A549 (cell line): Measurements from ENCODE around the gene OTULIN. TPM values are rescaled to one million over a fixed set of nuclear protein-coding genes. Genes with fewer than 3 reads are reported as not detected.

Experiments used
- ATAC-seq, 2 experiments: fragments of 200-7000 bp in 1 of 2; fragments of >200 bp in 1 of 2; cut with Nextera tagmentation in 1 of 2; cut with Tn5 transposase in 1 of 2; 3 replicates each; pipeline versions ENCODE4 v1.8.0 to v1.9.1; 2018 to 2020; ENCODE audit warnings: mild to moderate bottlenecking in 1 of 2, moderate library complexity in 1 of 2
- CTCF ChIA-PET: fragments of 300-600 bp; sonication (Branson Sonifier 250); formaldehyde crosslinking; extraction: SDS; loops from one replicate; lab custom pipeline; 2021; ENCODE audit warnings: antibody characterized with exemption, inconsistent platforms; lab: Yijun Ruan, JAX
- POLR2A ChIA-PET: fragments of 350-600 bp; formaldehyde crosslinking; extraction: SDS; loops from one replicate; lab custom pipeline; 2021; ENCODE audit warnings: antibody characterized with exemption, inconsistent platforms; lab: Yijun Ruan, JAX
- DNase-seq, 2 experiments: peaks; one replicate each; pipeline versions ENCODE4 v3.0.0 to v3.0.0-alpha.2; 2011 to 2016; ENCODE audit warnings: low read depth in 1 of 2, low spot score in 1 of 2
- FAIRE-seq: peaks from 2 replicates; lab custom pipeline; 2011; peaks lifted over from hg19 to GRCh38; lab: Jason Lieb, UNC
- H3K27ac ChIP-seq, 2 experiments: fragments of >200 bp; sonication (Bioruptor Twin); formaldehyde crosslinking; 3 replicates each; pipeline ENCODE4 v1.5.1; 2016 to 2017
- H3K4me1 ChIP-seq: fragments of >200 bp; sonication (Bioruptor Twin); formaldehyde crosslinking; 3 replicates; pipeline ENCODE4 v1.6.1; 2016
- H3K4me2 ChIP-seq: fragments of >200 bp; sonication (Bioruptor Twin); formaldehyde crosslinking; 3 replicates; pipeline ENCODE4 v1.6.1; 2016
- H3K4me3 ChIP-seq: fragments of >200 bp; sonication (Bioruptor Twin); formaldehyde crosslinking; 3 replicates; pipeline ENCODE4 v1.5.1; 2016
- H3K9me3 ChIP-seq: fragments of >200 bp; sonication (Bioruptor Twin); formaldehyde crosslinking; 3 replicates; pipeline ENCODE4 v1.6.1; 2016
- BHLHE40 ChIP-seq: IDR thresholded peaks from 2 replicates; pipeline ENCODE4 v1.6.1; 2012; ENCODE audit warnings: low read depth, low read length, inconsistent platforms
- CHD2 ChIP-seq: fragments of 150-350 bp; IDR thresholded peaks from 2 replicates; pipeline ENCODE4 v1.6.1; 2014; ENCODE audit warnings: low read length; ENCODE audit not compliant: partially characterized antibody
- EHMT2 ChIP-seq: fragments of 200-600 bp; sonication (generic); IDR thresholded peaks from 2 replicates; pipeline ENCODE4 v1.6.1; 2016; ENCODE audit warnings: antibody characterized with exemption, low read depth, mild to moderate bottlenecking, moderate library complexity
- FOSL2 ChIP-seq, 2 experiments: fragments of 450-650 bp in 1 of 2; fragments of >200 bp in 1 of 2; sonication (Bioruptor Twin) in 1 of 2; formaldehyde crosslinking; IDR thresholded peaks; 2 replicates each; pipeline versions ENCODE4 v1.5.0 to v1.6.1; 2016 to 2020; ENCODE audit warnings: mild to moderate bottlenecking in 1 of 2, moderate library complexity in 1 of 2
- GATA3 ChIP-seq: IDR thresholded peaks from 2 replicates; pipeline ENCODE4 v1.6.1; 2012; ENCODE audit warnings: borderline replicate concordance
- HDAC2 ChIP-seq: fragments of 200-600 bp; sonication (generic); IDR thresholded peaks from 2 replicates; pipeline ENCODE4 v1.6.1; 2016
- HEYL ChIP-seq: fragments of 250-450 bp; sonication (Bioruptor Pico); IDR thresholded peaks from 2 replicates; pipeline ENCODE4 v1.8.0; 2021; ENCODE audit warnings: mild to moderate bottlenecking, moderate library complexity
- JUNB ChIP-seq: fragments of >200 bp; sonication (Bioruptor Twin); formaldehyde crosslinking; IDR thresholded peaks from 2 replicates; pipeline ENCODE4 v1.6.1; 2016
- MAZ ChIP-seq: fragments of 150-350 bp; IDR thresholded peaks from 2 replicates; pipeline ENCODE4 v1.6.1; 2014; ENCODE audit warnings: antibody characterized with exemption, low read depth, low read length, borderline replicate concordance
- RAD21 ChIP-seq, 2 experiments: fragments of >200 bp in 1 of 2; sonication (Bioruptor Twin) in 1 of 2; formaldehyde crosslinking in 1 of 2; IDR thresholded peaks in 1 of 2; conservative IDR thresholded peaks in 1 of 2; 2 replicates in 1 of 2; 3 replicates in 1 of 2; pipeline ENCODE4 v1.6.1; 2012 to 2018; ENCODE audit warnings: inconsistent platforms in 1 of 2
- RCOR1 ChIP-seq: fragments of 150-350 bp; IDR thresholded peaks from 2 replicates; pipeline ENCODE4 v1.6.1; 2014; ENCODE audit warnings: antibody characterized with exemption, low read length, low read depth
- ZNF302 ChIP-seq: fragments of 250-450 bp; sonication (Bioruptor Pico); IDR thresholded peaks from 2 replicates; pipeline ENCODE4 v1.9.0; 2021; ENCODE audit warnings: inconsistent platforms, mild to moderate bottlenecking, moderate library complexity
- WGBS: methylation state at CpG from one replicate; pipeline ENCODE4 v1.1.6; 2017; ENCODE audit errors: missing lambda C conversion rate; 5-methylcytosine and 5-hydroxymethylcytosine counted together
- polyA plus RNA-seq, 4 experiments: library from polyadenylated mRNA; depleted of rRNA in 3 of 4; stranded (reverse); fragments of >200 nt; fragmentation: RNase III in 1 of 4; extraction: RNeasy Plus Mini Kit Qiagen cat#74134 plus additional on column Dnase treatment in 1 of 4; gene quantifications; 2 replicates in 3 of 4; 3 replicates in 1 of 4; pipeline ENCODE4 v1.2.3, GENCODE V29; 2011 to 2017
- TF ChIP-seq, protein P1 (sequence below): fragments of 200-600 bp; sonication (generic); IDR thresholded peaks from 2 replicates; pipeline ENCODE4 v1.6.1; 2016; ENCODE audit warnings: antibody characterized with exemption, mild to moderate bottlenecking, moderate library complexity
- TF ChIP-seq, protein P2 (sequence below): fragments of 150-350 bp; IDR thresholded peaks from 2 replicates; pipeline ENCODE4 v1.6.1; 2014; ENCODE audit warnings: low read depth, mild to moderate bottlenecking, low read length
- TF ChIP-seq, protein P3 (sequence below): fragments of >200 bp; sonication (Bioruptor Twin); formaldehyde crosslinking; IDR thresholded peaks from 3 replicates; pipeline ENCODE4 v1.6.1; 2016
- TF ChIP-seq, protein P4 (sequence below): fragments of 250-450 bp; sonication (Bioruptor Pico); IDR thresholded peaks from 2 replicates; pipeline ENCODE4 v1.5.0; 2020; ENCODE audit warnings: low read depth, mild to moderate bottlenecking, moderate library complexity
- TF ChIP-seq, protein P5 (sequence below): IDR thresholded peaks from 2 replicates; pipeline ENCODE4 v1.6.1; 2012
- TF ChIP-seq, protein P6 (sequence below): fragments of 450-650 bp; IDR thresholded peaks from 2 replicates; pipeline ENCODE4 v1.6.1; 2014; ENCODE audit warnings: antibody characterized with exemption

The OTULIN gene
- polyA plus RNA-seq, 2 of the 4 experiments (the other 2 are of a cell fraction) = 13.5 to 17.8 TPM

DNA sequence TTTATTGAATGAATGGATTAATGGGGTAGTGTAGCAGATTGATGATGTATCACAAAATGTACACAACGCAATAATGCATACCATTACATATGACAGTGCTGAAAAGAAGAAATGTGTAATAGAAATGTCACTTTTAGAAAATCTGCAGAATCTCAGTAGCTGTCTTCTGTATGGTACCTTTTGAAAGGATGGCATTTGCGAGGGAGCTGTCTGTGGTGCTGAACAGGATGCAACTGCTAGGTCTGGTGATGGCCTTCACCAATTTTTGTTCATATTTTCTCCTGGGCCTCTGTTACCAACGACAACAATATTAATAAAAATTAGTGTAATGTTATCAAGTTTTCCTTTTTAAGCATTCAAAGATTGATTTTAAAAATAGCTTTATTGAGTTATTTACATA is 36.2 kb upstream of the OTULIN start:
- H3K4me2 ChIP-seq = no peak overlapping the region
- DNase-seq (peak; percentile 20 to 53), FAIRE-seq (no peak), ATAC-seq (peak; percentile 64 to 73; a peak in 4 of 6 replicates)
- H3K4me3 ChIP-seq = no peak overlapping the region
- WGBS = 26% methylated on average over 3 of the region's 3 CpGs
- CTCF ChIA-PET = interaction anchor here (1.0 to 1.2 kb wide), 3 partner anchors 20 to 114 kb away, joined by 3 to 4 read pairs (median 3); partner anchors contain the start of gene OTULINL
- no peak for TF ChIP-seq HDAC2
- peak; percentile 86 for TF ChIP-seq EHMT2
- TF ChIP-seq, protein P1, sequence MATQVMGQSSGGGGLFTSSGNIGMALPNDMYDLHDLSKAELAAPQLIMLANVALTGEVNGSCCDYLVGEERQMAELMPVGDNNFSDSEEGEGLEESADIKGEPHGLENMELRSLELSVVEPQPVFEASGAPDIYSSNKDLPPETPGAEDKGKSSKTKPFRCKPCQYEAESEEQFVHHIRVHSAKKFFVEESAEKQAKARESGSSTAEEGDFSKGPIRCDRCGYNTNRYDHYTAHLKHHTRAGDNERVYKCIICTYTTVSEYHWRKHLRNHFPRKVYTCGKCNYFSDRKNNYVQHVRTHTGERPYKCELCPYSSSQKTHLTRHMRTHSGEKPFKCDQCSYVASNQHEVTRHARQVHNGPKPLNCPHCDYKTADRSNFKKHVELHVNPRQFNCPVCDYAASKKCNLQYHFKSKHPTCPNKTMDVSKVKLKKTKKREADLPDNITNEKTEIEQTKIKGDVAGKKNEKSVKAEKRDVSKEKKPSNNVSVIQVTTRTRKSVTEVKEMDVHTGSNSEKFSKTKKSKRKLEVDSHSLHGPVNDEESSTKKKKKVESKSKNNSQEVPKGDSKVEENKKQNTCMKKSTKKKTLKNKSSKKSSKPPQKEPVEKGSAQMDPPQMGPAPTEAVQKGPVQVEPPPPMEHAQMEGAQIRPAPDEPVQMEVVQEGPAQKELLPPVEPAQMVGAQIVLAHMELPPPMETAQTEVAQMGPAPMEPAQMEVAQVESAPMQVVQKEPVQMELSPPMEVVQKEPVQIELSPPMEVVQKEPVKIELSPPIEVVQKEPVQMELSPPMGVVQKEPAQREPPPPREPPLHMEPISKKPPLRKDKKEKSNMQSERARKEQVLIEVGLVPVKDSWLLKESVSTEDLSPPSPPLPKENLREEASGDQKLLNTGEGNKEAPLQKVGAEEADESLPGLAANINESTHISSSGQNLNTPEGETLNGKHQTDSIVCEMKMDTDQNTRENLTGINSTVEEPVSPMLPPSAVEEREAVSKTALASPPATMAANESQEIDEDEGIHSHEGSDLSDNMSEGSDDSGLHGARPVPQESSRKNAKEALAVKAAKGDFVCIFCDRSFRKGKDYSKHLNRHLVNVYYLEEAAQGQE = peak; percentile 96
- no peak for TF ChIP-seq HEYL (CRISPR knock-in tag)
- H3K9me3 ChIP-seq = no peaks in the 10 kb centered on the region
- H3K27ac ChIP-seq = no peak overlapping the region
- POLR2A ChIA-PET = no interaction called here
- no peaks in the 10 kb centered on the region for H3K4me1 ChIP-seq

DNA sequence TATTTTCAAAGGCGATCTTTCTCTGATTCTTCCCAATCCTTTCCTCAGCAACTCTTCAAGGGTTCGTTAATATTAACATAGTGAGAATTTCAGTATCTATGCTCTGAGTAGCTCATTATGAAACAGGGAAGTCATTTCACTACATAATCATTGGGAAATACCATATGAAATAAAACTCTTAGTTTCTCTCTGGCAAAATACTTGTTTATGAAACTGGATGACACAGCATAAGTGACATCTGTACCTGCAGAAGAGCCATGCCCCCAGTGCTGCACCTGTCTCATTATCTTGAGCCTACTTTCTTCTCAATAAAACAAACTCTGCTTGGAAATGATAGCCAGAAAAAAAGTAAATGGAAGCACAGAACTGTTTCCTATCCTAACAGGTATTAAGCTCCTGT is 33.8 kb upstream of the OTULIN start:
- no peak overlapping the region for H3K4me3 ChIP-seq
- no peak for FAIRE-seq
- H3K4me2 ChIP-seq = no peak overlapping the region
- WGBS = 27% methylated on average over 2 of the region's 2 CpGs
- no peak for DNase-seq
- TF ChIP-seq RCOR1 = no peak
- TF ChIP-seq, protein P2, sequence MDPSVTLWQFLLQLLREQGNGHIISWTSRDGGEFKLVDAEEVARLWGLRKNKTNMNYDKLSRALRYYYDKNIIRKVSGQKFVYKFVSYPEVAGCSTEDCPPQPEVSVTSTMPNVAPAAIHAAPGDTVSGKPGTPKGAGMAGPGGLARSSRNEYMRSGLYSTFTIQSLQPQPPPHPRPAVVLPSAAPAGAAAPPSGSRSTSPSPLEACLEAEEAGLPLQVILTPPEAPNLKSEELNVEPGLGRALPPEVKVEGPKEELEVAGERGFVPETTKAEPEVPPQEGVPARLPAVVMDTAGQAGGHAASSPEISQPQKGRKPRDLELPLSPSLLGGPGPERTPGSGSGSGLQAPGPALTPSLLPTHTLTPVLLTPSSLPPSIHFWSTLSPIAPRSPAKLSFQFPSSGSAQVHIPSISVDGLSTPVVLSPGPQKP = no peak
- TF ChIP-seq, protein P3, sequence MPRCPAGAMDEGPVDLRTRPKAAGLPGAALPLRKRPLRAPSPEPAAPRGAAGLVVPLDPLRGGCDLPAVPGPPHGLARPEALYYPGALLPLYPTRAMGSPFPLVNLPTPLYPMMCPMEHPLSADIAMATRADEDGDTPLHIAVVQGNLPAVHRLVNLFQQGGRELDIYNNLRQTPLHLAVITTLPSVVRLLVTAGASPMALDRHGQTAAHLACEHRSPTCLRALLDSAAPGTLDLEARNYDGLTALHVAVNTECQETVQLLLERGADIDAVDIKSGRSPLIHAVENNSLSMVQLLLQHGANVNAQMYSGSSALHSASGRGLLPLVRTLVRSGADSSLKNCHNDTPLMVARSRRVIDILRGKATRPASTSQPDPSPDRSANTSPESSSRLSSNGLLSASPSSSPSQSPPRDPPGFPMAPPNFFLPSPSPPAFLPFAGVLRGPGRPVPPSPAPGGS = no peak
- no peak for TF ChIP-seq MAZ
- TF ChIP-seq, protein P4, sequence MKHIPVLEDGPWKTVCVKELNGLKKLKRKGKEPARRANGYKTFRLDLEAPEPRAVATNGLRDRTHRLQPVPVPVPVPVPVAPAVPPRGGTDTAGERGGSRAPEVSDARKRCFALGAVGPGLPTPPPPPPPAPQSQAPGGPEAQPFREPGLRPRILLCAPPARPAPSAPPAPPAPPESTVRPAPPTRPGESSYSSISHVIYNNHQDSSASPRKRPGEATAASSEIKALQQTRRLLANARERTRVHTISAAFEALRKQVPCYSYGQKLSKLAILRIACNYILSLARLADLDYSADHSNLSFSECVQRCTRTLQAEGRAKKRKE (CRISPR knock-in tag) = no peak
- H3K9me3 ChIP-seq = no peaks in the 10 kb centered on the region
- POLR2A ChIA-PET = no interaction called here
- no peaks in the 10 kb centered on the region for H3K4me1 ChIP-seq
- no peak for ATAC-seq
- no peak overlapping the region for H3K27ac ChIP-seq
- CTCF ChIA-PET = interaction anchor here (0.7 to 1.2 kb wide), 2 partner anchors 10 to 653 kb away, joined by 3 read pairs; no protein-coding TSS in a partner anchor

DNA sequence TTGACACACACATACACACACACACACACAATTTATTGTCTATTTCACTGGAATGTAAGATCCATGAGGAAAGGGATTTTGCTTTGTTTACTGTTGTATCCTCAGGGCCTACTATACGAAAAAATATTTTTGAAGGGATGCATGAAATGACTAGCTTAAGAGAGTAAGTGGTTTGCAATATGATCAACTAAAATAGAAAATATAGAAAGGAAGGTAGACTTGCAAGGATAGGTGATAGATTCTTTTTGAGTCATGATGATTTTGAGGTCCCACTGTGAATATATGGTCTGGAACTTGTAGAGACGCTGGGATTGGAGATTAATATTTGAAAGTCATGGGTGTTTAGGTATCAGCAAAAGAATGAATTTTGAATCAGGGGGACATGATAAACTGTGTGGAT is 28.9 kb upstream of the OTULIN start:
- DNase-seq = no peak
- WGBS = 24% methylated on average over 2 of the region's 2 CpGs
- no peaks in the 10 kb centered on the region for H3K4me1 ChIP-seq
- no peak for TF ChIP-seq CHD2
- TF ChIP-seq MAZ = no peak
- no peak for TF ChIP-seq ZNF302
- TF ChIP-seq RAD21 (conservative IDR thresholded peaks at IDR 0.05 in 1 of 2, IDR thresholded peaks at IDR 0.05 in 1 of 2) = no peak
- no peak for TF ChIP-seq EHMT2
- TF ChIP-seq, protein P5, sequence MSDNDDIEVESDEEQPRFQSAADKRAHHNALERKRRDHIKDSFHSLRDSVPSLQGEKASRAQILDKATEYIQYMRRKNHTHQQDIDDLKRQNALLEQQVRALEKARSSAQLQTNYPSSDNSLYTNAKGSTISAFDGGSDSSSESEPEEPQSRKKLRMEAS = no peak
- no peak for TF ChIP-seq BHLHE40
- no peak for TF ChIP-seq GATA3
- TF ChIP-seq, protein P6, sequence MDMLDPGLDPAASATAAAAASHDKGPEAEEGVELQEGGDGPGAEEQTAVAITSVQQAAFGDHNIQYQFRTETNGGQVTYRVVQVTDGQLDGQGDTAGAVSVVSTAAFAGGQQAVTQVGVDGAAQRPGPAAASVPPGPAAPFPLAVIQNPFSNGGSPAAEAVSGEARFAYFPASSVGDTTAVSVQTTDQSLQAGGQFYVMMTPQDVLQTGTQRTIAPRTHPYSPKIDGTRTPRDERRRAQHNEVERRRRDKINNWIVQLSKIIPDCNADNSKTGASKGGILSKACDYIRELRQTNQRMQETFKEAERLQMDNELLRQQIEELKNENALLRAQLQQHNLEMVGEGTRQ = no peak
- TF ChIP-seq JUNB = no peak
- no peak for TF ChIP-seq FOSL2 (IDR thresholded peaks at IDR 0.05)
- no peak for TF ChIP-seq FOSL2 (CRISPR knock-in tag; IDR thresholded peaks at IDR 0.05)
- H3K9me3 ChIP-seq = no peaks in the 10 kb centered on the region
- H3K4me3 ChIP-seq = no peak overlapping the region
- no peak overlapping the region for H3K4me2 ChIP-seq
- ATAC-seq = no peak
- POLR2A ChIA-PET = no interaction called here
- FAIRE-seq = no peak
- H3K27ac ChIP-seq = no peak overlapping the region
- CTCF ChIA-PET = interaction anchor here (0.9 kb wide), 1 partner anchor 13 kb away, joined by 3 read pairs; no protein-coding TSS in a partner anchor
